Measurements from ENCODE around the gene EHMT1. TPM values are rescaled to one million over a fixed set of nuclear protein-coding genes. Genes with fewer than 3 reads are reported as not detected.

The EHMT1 gene
- total and polyA plus RNA-seq, 9 of the 15 experiments (the other 6 are each of a cell fraction or from before 2014, with no cell fraction given): 2.2 to 76.0 (median 36.4) TPM

DNA sequence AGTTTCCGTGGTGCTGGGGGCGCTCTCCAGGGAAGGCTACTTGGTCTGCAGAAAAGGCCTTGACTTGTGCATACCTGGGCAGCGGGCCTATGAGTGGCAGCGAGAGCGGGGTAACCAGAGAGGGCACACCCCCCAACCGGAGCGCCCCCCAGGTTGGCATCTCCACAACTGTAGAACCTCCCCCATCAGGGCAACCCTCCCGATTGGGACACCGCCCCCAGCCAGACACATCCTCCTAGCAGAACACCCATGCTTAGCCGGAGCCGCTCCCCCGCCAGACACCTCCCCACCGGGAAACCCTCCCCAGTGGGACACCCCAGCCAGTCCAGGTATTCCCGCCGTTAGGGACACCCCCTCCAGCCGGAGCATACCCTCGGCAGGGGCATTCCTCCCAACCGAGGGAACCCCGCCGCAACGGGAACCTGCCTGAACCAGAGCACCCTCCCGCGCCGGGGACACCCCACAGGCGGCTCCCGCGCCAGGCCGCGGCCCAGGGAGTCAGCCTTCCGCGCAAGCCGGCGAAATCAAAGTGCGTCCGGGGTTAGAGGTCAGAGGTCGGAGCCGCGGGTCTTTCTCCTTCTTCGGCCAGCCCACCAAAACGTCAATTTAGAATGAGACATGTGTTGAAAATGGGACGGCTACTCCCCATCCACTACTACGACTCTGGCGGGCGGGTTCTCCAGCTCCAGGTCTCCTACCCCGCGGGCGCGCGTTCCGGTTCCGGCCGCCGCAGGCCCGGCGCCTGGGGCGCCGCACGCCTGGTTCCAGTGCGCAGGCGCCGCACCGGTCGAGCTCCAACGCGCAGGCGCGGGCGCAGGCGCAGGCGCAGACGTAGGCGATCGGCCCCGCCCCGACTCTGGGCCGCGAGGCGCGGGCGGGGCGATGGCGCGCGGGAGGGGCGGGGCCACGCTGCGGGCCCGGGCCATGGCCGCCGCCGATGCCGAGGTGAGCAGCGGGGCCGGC, at the start of gene EHMT1 (continued):
- TF ChIP-seq, protein P1, sequence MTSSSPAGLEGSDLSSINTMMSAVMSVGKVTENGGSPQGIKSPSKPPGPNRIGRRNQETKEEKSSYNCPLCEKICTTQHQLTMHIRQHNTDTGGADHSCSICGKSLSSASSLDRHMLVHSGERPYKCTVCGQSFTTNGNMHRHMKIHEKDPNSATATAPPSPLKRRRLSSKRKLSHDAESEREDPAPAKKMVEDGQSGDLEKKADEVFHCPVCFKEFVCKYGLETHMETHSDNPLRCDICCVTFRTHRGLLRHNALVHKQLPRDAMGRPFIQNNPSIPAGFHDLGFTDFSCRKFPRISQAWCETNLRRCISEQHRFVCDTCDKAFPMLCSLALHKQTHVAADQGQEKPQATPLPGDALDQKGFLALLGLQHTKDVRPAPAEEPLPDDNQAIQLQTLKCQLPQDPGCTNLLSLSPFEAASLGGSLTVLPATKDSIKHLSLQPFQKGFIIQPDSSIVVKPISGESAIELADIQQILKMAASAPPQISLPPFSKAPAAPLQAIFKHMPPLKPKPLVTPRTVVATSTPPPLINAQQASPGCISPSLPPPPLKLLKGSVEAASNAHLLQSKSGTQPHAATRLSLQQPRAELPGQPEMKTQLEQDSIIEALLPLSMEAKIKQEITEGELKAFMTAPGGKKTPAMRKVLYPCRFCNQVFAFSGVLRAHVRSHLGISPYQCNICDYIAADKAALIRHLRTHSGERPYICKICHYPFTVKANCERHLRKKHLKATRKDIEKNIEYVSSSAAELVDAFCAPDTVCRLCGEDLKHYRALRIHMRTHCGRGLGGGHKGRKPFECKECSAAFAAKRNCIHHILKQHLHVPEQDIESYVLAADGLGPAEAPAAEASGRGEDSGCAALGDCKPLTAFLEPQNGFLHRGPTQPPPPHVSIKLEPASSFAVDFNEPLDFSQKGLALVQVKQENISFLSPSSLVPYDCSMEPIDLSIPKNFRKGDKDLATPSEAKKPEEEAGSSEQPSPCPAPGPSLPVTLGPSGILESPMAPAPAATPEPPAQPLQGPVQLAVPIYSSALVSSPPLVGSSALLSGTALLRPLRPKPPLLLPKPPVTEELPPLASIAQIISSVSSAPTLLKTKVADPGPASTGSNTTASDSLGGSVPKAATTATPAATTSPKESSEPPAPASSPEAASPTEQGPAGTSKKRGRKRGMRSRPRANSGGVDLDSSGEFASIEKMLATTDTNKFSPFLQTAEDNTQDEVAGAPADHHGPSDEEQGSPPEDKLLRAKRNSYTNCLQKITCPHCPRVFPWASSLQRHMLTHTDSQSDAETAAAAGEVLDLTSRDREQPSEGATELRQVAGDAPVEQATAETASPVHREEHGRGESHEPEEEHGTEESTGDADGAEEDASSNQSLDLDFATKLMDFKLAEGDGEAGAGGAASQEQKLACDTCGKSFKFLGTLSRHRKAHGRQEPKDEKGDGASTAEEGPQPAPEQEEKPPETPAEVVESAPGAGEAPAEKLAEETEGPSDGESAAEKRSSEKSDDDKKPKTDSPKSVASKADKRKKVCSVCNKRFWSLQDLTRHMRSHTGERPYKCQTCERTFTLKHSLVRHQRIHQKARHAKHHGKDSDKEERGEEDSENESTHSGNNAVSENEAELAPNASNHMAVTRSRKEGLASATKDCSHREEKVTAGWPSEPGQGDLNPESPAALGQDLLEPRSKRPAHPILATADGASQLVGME (CRISPR knock-in tag; IDR thresholded peaks at IDR 0.05): no peak
- TF ChIP-seq SMARCE1 (IDR thresholded peaks at IDR 0.05) (no peak; the same call in 1 of the 2 replicates), POLR2AphosphoS5 (IDR thresholded peaks at IDR 0.05; ENCODE audit: control insufficient read depth, insufficient read depth, low read depth, low read length) (peak; percentile 65; the same call in 1 of the 2 replicates), ZNF561 (CRISPR knock-in tag; conservative IDR thresholded peaks at IDR 0.05) (no peak), ASH1L (IDR thresholded peaks at IDR 0.05; ENCODE audit: borderline replicate concordance, low read depth, partially characterized antibody) (no peak), XRCC4 (IDR thresholded peaks at IDR 0.05; ENCODE audit: extremely low read depth, insufficient read depth, insufficient read length) (no peak), ZNF408 (CRISPR knock-in tag; IDR thresholded peaks at IDR 0.05; ENCODE audit: low read depth) (no peak), CHD2 (IDR thresholded peaks at IDR 0.05; ENCODE audit: low read depth, low read length) (no peak)
- TF ChIP-seq, protein P2, sequence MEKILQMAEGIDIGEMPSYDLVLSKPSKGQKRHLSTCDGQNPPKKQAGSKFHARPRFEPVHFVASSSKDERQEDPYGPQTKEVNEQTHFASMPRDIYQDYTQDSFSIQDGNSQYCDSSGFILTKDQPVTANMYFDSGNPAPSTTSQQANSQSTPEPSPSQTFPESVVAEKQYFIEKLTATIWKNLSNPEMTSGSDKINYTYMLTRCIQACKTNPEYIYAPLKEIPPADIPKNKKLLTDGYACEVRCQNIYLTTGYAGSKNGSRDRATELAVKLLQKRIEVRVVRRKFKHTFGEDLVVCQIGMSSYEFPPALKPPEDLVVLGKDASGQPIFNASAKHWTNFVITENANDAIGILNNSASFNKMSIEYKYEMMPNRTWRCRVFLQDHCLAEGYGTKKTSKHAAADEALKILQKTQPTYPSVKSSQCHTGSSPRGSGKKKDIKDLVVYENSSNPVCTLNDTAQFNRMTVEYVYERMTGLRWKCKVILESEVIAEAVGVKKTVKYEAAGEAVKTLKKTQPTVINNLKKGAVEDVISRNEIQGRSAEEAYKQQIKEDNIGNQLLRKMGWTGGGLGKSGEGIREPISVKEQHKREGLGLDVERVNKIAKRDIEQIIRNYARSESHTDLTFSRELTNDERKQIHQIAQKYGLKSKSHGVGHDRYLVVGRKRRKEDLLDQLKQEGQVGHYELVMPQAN (IDR thresholded peaks at IDR 0.05; ENCODE audit: borderline replicate concordance): peak; percentile 93
- TF ChIP-seq, protein P3, sequence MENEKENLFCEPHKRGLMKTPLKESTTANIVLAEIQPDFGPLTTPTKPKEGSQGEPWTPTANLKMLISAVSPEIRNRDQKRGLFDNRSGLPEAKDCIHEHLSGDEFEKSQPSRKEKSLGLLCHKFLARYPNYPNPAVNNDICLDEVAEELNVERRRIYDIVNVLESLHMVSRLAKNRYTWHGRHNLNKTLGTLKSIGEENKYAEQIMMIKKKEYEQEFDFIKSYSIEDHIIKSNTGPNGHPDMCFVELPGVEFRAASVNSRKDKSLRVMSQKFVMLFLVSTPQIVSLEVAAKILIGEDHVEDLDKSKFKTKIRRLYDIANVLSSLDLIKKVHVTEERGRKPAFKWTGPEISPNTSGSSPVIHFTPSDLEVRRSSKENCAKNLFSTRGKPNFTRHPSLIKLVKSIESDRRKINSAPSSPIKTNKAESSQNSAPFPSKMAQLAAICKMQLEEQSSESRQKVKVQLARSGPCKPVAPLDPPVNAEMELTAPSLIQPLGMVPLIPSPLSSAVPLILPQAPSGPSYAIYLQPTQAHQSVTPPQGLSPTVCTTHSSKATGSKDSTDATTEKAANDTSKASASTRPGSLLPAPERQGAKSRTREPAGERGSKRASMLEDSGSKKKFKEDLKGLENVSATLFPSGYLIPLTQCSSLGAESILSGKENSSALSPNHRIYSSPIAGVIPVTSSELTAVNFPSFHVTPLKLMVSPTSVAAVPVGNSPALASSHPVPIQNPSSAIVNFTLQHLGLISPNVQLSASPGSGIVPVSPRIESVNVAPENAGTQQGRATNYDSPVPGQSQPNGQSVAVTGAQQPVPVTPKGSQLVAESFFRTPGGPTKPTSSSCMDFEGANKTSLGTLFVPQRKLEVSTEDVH (IDR thresholded peaks at IDR 0.05; ENCODE audit: low read depth, partially characterized antibody): peak; percentile 92
- TF ChIP-seq, protein P4, sequence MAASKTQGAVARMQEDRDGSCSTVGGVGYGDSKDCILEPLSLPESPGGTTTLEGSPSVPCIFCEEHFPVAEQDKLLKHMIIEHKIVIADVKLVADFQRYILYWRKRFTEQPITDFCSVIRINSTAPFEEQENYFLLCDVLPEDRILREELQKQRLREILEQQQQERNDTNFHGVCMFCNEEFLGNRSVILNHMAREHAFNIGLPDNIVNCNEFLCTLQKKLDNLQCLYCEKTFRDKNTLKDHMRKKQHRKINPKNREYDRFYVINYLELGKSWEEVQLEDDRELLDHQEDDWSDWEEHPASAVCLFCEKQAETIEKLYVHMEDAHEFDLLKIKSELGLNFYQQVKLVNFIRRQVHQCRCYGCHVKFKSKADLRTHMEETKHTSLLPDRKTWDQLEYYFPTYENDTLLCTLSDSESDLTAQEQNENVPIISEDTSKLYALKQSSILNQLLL (CRISPR knock-in tag; IDR thresholded peaks at IDR 0.05; ENCODE audit: borderline replicate concordance): no peak
- TF ChIP-seq, protein P5, sequence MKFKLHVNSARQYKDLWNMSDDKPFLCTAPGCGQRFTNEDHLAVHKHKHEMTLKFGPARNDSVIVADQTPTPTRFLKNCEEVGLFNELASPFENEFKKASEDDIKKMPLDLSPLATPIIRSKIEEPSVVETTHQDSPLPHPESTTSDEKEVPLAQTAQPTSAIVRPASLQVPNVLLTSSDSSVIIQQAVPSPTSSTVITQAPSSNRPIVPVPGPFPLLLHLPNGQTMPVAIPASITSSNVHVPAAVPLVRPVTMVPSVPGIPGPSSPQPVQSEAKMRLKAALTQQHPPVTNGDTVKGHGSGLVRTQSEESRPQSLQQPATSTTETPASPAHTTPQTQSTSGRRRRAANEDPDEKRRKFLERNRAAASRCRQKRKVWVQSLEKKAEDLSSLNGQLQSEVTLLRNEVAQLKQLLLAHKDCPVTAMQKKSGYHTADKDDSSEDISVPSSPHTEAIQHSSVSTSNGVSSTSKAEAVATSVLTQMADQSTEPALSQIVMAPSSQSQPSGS (CRISPR knock-in tag; IDR thresholded peaks at IDR 0.05): no peak
